SK-N-SH (cell line): Measurements from ENCODE around the gene PPP1R14C. TPM values are rescaled to one million over a fixed set of nuclear protein-coding genes. Genes with fewer than 3 reads are reported as not detected.
"Not testable (repeated sequence)": the region's sequence is repeated elsewhere in the genome, so short reads cannot be mapped to it uniquely, and the experiment has no call there.

Source experiments
- CTCF ChIA-PET: fragments of 300-600, 350-600 bp; formaldehyde crosslinking; extraction: SDS; loops from one replicate; lab custom pipeline; 2021; lab: Yijun Ruan, JAX
- POLR2A ChIA-PET: fragments of 350-600 bp; sonication (Branson Sonifier 250); formaldehyde crosslinking; extraction: SDS; loops from one replicate; lab custom pipeline; 2020; ENCODE audit warnings: antibody characterized with exemption, inconsistent platforms; lab: Yijun Ruan, JAX
- DNase-seq: peaks from one replicate; pipeline ENCODE4 v3.0.0; 2012
- H2AFZ ChIP-seq: fragments of 200-600 bp; sonication (generic); 2 replicates; pipeline ENCODE4 v1.8.1; 2016; ENCODE audit warnings: antibody characterized with exemption, mild to moderate bottlenecking, low read depth
- H3F3A ChIP-seq: fragments of 200-600 bp; sonication (generic); replicated peaks from 2 replicates; pipeline ENCODE3; 2016; ENCODE audit warnings: antibody characterized with exemption, mild to moderate bottlenecking; ENCODE audit not compliant: insufficient read depth
- H3K27ac ChIP-seq, 2 experiments: fragments of 200-500 bp in 1 of 2; fragments of 200-600 bp in 1 of 2; sonication (Bioruptor generic) in 1 of 2; sonication (generic), shearing (Covaris generic) in 1 of 2; 2 replicates each; pipeline versions ENCODE4 v1.5.1 to v1.6.1; 2014 to 2016; ENCODE audit warnings: low read depth in 2 of 2, inconsistent platforms in 1 of 2, low read length in 1 of 2, mild to moderate bottlenecking in 1 of 2, mixed read lengths in 1 of 2
- H3K27me3 ChIP-seq: fragments of 200-600 bp; sonication (generic), shearing (Covaris generic); 2 replicates; pipeline ENCODE4 v1.6.1; 2016; ENCODE audit warnings: mixed run types; ENCODE audit not compliant: insufficient read depth
- H3K36me3 ChIP-seq, 2 experiments: fragments of 200-500 bp in 1 of 2; fragments of 200-600 bp in 1 of 2; sonication (Bioruptor generic) in 1 of 2; sonication (generic) in 1 of 2; replicated peaks in 1 of 2; 2 replicates each; pipeline versions ENCODE3 to v1.5.1; 2014 to 2016; ENCODE audit warnings: low read length in 1 of 2, mild to moderate bottlenecking in 1 of 2; ENCODE audit not compliant: insufficient read depth in 2 of 2, control insufficient read depth in 1 of 2
- H3K4me1 ChIP-seq, 2 experiments: fragments of 200-500 bp in 1 of 2; fragments of 200-600 bp in 1 of 2; sonication (Bioruptor generic) in 1 of 2; sonication (generic), shearing (Covaris generic) in 1 of 2; 2 replicates each; pipeline versions ENCODE4 v1.5.1 to v1.6.1; 2014 to 2016; ENCODE audit warnings: low read depth in 1 of 2, low read length in 1 of 2, mixed run types in 1 of 2; ENCODE audit not compliant: insufficient read depth in 2 of 2, control insufficient read depth in 1 of 2
- H3K4me2 ChIP-seq: fragments of 200-600 bp; sonication (generic), shearing (Covaris generic); 2 replicates; pipeline ENCODE4 v1.6.1; 2017; ENCODE audit warnings: mixed run types
- H3K4me3 ChIP-seq, 2 experiments: fragments of 200-500 bp in 1 of 2; fragments of 200-600 bp in 1 of 2; sonication (Bioruptor generic) in 1 of 2; sonication (generic), shearing (Covaris generic) in 1 of 2; 2 replicates each; pipeline versions ENCODE4 v1.5.1 to v1.8.1; 2014 to 2016; ENCODE audit warnings: low read depth in 2 of 2, inconsistent platforms in 1 of 2, low read length in 1 of 2, mild to moderate bottlenecking in 1 of 2, mixed read lengths in 1 of 2, moderate library complexity in 1 of 2
- H3K79me2 ChIP-seq: fragments of 200-600 bp; sonication (generic); 2 replicates; pipeline ENCODE4 v1.8.1; 2017; ENCODE audit warnings: mild to moderate bottlenecking; ENCODE audit not compliant: insufficient read depth
- H3K9ac ChIP-seq: fragments of 200-600 bp; sonication (generic); 2 replicates; pipeline ENCODE4 v1.6.1; 2017; ENCODE audit warnings: mixed run types
- H3K9me2 ChIP-seq: fragments of 200-600 bp; sonication (generic); 2 replicates; pipeline ENCODE4 v1.6.1; 2017; ENCODE audit warnings: mixed run types
- H3K9me3 ChIP-seq: fragments of 200-600 bp; sonication (generic); 2 replicates; pipeline ENCODE4 v1.6.1; 2017; ENCODE audit warnings: mixed run types, mild to moderate bottlenecking, moderate library complexity
- H4K20me1 ChIP-seq: fragments of 200-600 bp; sonication (generic); 2 replicates; pipeline ENCODE4 v1.6.1; 2017; ENCODE audit warnings: mild to moderate bottlenecking, mixed run types; ENCODE audit not compliant: insufficient read depth
- FOXJ3 ChIP-seq: sonication (generic); formaldehyde crosslinking; IDR thresholded peaks from 2 replicates; pipeline ENCODE4 v1.5.1; 2020; ENCODE audit warnings: mild to moderate bottlenecking, missing genetic modification reagents
- GATA2 ChIP-seq: sonication (generic); formaldehyde crosslinking; IDR thresholded peaks from 2 replicates; pipeline ENCODE4 v1.5.0; 2020; ENCODE audit warnings: mild to moderate bottlenecking, missing genetic modification reagents
- IRF3 ChIP-seq: fragments of 150-350 bp; IDR thresholded peaks from 2 replicates; pipeline ENCODE4 v1.6.1; 2016; ENCODE audit warnings: mild to moderate bottlenecking, low read depth, low read length
- MAX ChIP-seq: IDR thresholded peaks from 2 replicates; pipeline ENCODE4 v1.4.0; 2012; ENCODE audit warnings: low read depth
- NRF1 ChIP-seq: IDR thresholded peaks from 2 replicates; pipeline ENCODE4 v1.6.1; 2012; ENCODE audit warnings: low read depth, mild to moderate bottlenecking, low read length
- RXRA ChIP-seq: IDR thresholded peaks from 2 replicates; pipeline ENCODE4 v1.4.0; 2012; ENCODE audit warnings: low read depth, mild to moderate bottlenecking, borderline replicate concordance
- TAF1 ChIP-seq: IDR thresholded peaks from 2 replicates; pipeline ENCODE4 v1.6.1; 2012; ENCODE audit warnings: low read depth, mild to moderate bottlenecking, low read length, moderate library complexity, borderline replicate concordance
- TCF12 ChIP-seq: IDR thresholded peaks from 2 replicates; pipeline ENCODE4 v1.4.0; 2012
- USF2 ChIP-seq: fragments of 150-350 bp; IDR thresholded peaks from 2 replicates; pipeline ENCODE4 v1.6.1; 2017; ENCODE audit warnings: antibody characterized with exemption, low read length, low read depth, borderline replicate concordance
- YY1 ChIP-seq: IDR thresholded peaks from 2 replicates; pipeline ENCODE4 v1.4.0; 2012; ENCODE audit warnings: low read depth, mild to moderate bottlenecking
- WGBS: methylation state at CpG from one replicate; pipeline ENCODE4 v1.1.6; 2017; ENCODE audit warnings: low lambda C conversion rate; 5-methylcytosine and 5-hydroxymethylcytosine counted together
- polyA plus RNA-seq, 3 experiments: library from polyadenylated mRNA; depleted of rRNA; stranded (reverse); fragments of >200 nt; gene quantifications; 2 replicates each; pipeline ENCODE4 v1.2.3, GENCODE V29; 2012
- TF ChIP-seq, protein P1 (sequence below): IDR thresholded peaks from 2 replicates; pipeline ENCODE4; 2012
- TF ChIP-seq, protein P2 (sequence below): fragments of 200-600 bp; sonication (generic); IDR thresholded peaks from 2 replicates; pipeline ENCODE4 v1.6.1; 2017; ENCODE audit warnings: antibody characterized with exemption, mild to moderate bottlenecking, moderate library complexity

The PPP1R14C gene
- polyA plus RNA-seq, 1 of the 3 experiments (the other 2 are of a cell fraction): not detected

- H3K4me1 ChIP-seq, H3K9ac ChIP-seq, H3F3A ChIP-seq, H3K79me2 ChIP-seq, POLR2A ChIA-PET, H3K9me2 ChIP-seq, H3K4me3 ChIP-seq, DNase-seq, H3K27me3 ChIP-seq, H2AFZ ChIP-seq, H3K4me2 ChIP-seq, H3K9me3 ChIP-seq, H3K27ac ChIP-seq, H3K36me3 ChIP-seq, H4K20me1 ChIP-seq: not testable (repeated sequence)
- CTCF ChIA-PET: interaction anchor here (0.9 kb wide), 1 partner anchor 100 kb away, joined by 3 read pairs; no protein-coding TSS in a partner anchor
- 6% methylated on average over 7 of the region's 7 CpGs for WGBS
Observed at GRCh38 chr6:150179907-150180424, 37.1 kb downstream of the PPP1R14C start.

- H3K4me2 ChIP-seq: no peak overlapping the region
- no peaks in the 10 kb centered on the region for H3K36me3 ChIP-seq
- ChIA-PET POLR2A (no interaction called here), CTCF (interaction anchor here (0.9 kb wide), 1 partner anchor 101 kb away, joined by 3 read pairs; no protein-coding TSS in a partner anchor)
- H3K9me2 ChIP-seq: no peaks in the 10 kb centered on the region
- no peak overlapping the region for H3K27ac ChIP-seq
- WGBS: no CpG with 5 or more reads among the region's 1 CpG
- H3K79me2 ChIP-seq: no peaks in the 10 kb centered on the region
- H3K9ac ChIP-seq: no peak overlapping the region
- no peaks in the 10 kb centered on the region; the same call in 1 of the 2 replicates for H3K27me3 ChIP-seq
- no peak overlapping the region for H3K4me3 ChIP-seq
- TF ChIP-seq, protein P1, sequence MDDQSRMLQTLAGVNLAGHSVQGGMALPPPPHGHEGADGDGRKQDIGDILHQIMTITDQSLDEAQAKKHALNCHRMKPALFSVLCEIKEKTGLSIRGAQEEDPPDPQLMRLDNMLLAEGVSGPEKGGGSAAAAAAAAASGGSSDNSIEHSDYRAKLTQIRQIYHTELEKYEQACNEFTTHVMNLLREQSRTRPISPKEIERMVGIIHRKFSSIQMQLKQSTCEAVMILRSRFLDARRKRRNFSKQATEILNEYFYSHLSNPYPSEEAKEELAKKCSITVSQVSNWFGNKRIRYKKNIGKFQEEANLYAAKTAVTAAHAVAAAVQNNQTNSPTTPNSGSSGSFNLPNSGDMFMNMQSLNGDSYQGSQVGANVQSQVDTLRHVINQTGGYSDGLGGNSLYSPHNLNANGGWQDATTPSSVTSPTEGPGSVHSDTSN: no peak
- TF ChIP-seq TCF12: no peak
- TF ChIP-seq YY1: no peak
- TF ChIP-seq USF2: no peak
- no peak for TF ChIP-seq FOXJ3 (CRISPR knock-in tag)
- TF ChIP-seq TAF1: no peak
- TF ChIP-seq GATA2: no peak
- no peak for TF ChIP-seq NRF1
- TF ChIP-seq, protein P2, sequence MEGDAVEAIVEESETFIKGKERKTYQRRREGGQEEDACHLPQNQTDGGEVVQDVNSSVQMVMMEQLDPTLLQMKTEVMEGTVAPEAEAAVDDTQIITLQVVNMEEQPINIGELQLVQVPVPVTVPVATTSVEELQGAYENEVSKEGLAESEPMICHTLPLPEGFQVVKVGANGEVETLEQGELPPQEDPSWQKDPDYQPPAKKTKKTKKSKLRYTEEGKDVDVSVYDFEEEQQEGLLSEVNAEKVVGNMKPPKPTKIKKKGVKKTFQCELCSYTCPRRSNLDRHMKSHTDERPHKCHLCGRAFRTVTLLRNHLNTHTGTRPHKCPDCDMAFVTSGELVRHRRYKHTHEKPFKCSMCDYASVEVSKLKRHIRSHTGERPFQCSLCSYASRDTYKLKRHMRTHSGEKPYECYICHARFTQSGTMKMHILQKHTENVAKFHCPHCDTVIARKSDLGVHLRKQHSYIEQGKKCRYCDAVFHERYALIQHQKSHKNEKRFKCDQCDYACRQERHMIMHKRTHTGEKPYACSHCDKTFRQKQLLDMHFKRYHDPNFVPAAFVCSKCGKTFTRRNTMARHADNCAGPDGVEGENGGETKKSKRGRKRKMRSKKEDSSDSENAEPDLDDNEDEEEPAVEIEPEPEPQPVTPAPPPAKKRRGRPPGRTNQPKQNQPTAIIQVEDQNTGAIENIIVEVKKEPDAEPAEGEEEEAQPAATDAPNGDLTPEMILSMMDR: no peak
- TF ChIP-seq IRF3: no peak
- no peak for TF ChIP-seq MAX
- no peak for TF ChIP-seq RXRA
- TF ChIP-seq, all 33 proteins: peak for 0
- H4K20me1 ChIP-seq: no peaks in the 10 kb centered on the region
- no peak for DNase-seq
- no peaks in the 10 kb centered on the region for H3K4me1 ChIP-seq
- no peaks in the 10 kb centered on the region for H3F3A ChIP-seq
- no peak overlapping the region for H2AFZ ChIP-seq
- no peaks in the 10 kb centered on the region for H3K9me3 ChIP-seq
Observed at GRCh38 chr6:150180517-150180916, 37.7 kb downstream of the PPP1R14C start.
